K562 (cell line): ENCODE data around the gene TMEM63A. TPM values are rescaled to one million over a fixed set of nuclear protein-coding genes. Genes with fewer than 3 reads are reported as not detected.

ENCODE experiments used
- ATAC-seq: fragments of 200-7000 bp; cut with Tn5 transposase; 3 replicates; pipeline ENCODE4 v1.9.1; 2020; ENCODE audit warnings: moderate library complexity
- BruUV-seq: library from RNA; stranded (reverse); fragments of 400-500 nt; replicated peaks from 2 replicates; lab custom pipeline; 2021; lab: Mats Ljungman, UMichigan
- CTCF ChIA-PET: fragments of 300-600 bp; formaldehyde crosslinking; extraction: SDS; loops from one replicate; lab custom pipeline; 2021; ENCODE audit warnings: low intra/inter-chr PET ratio; lab: Yijun Ruan, JAX
- POLR2A ChIA-PET: fragments of 300-600, 350-650 bp; sonication (Branson Sonifier 250); formaldehyde crosslinking; extraction: SDS; loops from one replicate; lab custom pipeline; 2021; ENCODE audit warnings: antibody characterized with exemption, inconsistent platforms; lab: Yijun Ruan, JAX
- DNase-seq, 4 experiments: peaks; one replicate each; pipeline versions ENCODE4 v3.0.0 to v3.0.0-alpha.2; 2011 to 2018; ENCODE audit warnings: low spot score in 3 of 4, mixed read lengths in 3 of 4; ENCODE audit errors: extremely low read depth in 1 of 4
- FAIRE-seq: peaks from 2 replicates; lab custom pipeline; 2011; peaks lifted over from hg19 to GRCh38; lab: Jason Lieb, UNC
- H2AFZ ChIP-seq: 2 replicates; pipeline ENCODE4 v1.6.0; 2011; ENCODE audit warnings: low read depth, low read length, control low read depth, inconsistent platforms
- H3K27ac ChIP-seq: fragments of 200-600 bp; 3 replicates; pipeline ENCODE4 v1.8.0; 2011; ENCODE audit warnings: low read depth, mild to moderate bottlenecking, control low read depth, inconsistent platforms, low read length, moderate library complexity, mixed read lengths; ENCODE audit errors: extremely low read depth
- H3K27me3 ChIP-seq, 2 experiments: fragments of 300-600 bp in 1 of 2; 2 replicates in 1 of 2; 3 replicates in 1 of 2; pipeline versions ENCODE4 v1.6.0 to v1.8.0; 2011; ENCODE audit warnings: inconsistent platforms in 2 of 2, low read length in 2 of 2, mild to moderate bottlenecking in 1 of 2, mixed read lengths in 1 of 2, moderate library complexity in 1 of 2; ENCODE audit not compliant: control insufficient read depth in 2 of 2, insufficient read depth in 2 of 2
- H3K36me3 ChIP-seq: fragments of 300-600 bp; 3 replicates; pipeline ENCODE4 v1.8.0; 2011; ENCODE audit warnings: mild to moderate bottlenecking, low read length, inconsistent platforms; ENCODE audit not compliant: control insufficient read depth, insufficient read depth
- H3K4me1 ChIP-seq, 2 experiments: fragments of 200-600 bp in 1 of 2; replicated peaks in 1 of 2; 2 replicates in 1 of 2; 3 replicates in 1 of 2; pipeline versions ENCODE4 v1.5.1 to v1.8.0; 2011; ENCODE audit warnings: inconsistent platforms in 2 of 2, low read length in 2 of 2, mild to moderate bottlenecking in 1 of 2, mixed read lengths in 1 of 2, moderate library complexity in 1 of 2; ENCODE audit not compliant: control insufficient read depth in 2 of 2, insufficient read depth in 2 of 2
- H3K4me2 ChIP-seq: 2 replicates; pipeline ENCODE4 v1.6.1; 2011; ENCODE audit warnings: low read length, control low read depth, inconsistent platforms, mixed read lengths; ENCODE audit not compliant: insufficient read depth
- H3K4me3 ChIP-seq: fragments of 200-600 bp; sonication (generic), shearing (Covaris generic); 2 replicates; pipeline ENCODE4 v1.5.1; 2016; ENCODE audit warnings: control low read depth, inconsistent platforms
- H3K79me2 ChIP-seq: fragments of 200-600 bp; 3 replicates; pipeline ENCODE4 v1.8.0; 2011; ENCODE audit warnings: low read length, inconsistent platforms; ENCODE audit not compliant: control insufficient read depth, insufficient read depth
- H3K9ac ChIP-seq, 2 experiments: 2 replicates each; pipeline versions ENCODE4 v1.6.0 to v1.6.1; 2011; ENCODE audit warnings: low read depth in 2 of 2, low read length in 2 of 2, control low read depth in 1 of 2, inconsistent platforms in 1 of 2, mild to moderate bottlenecking in 1 of 2, mixed read lengths in 1 of 2; ENCODE audit not compliant: insufficient read depth in 1 of 2
- H3K9me1 ChIP-seq: one replicate; pipeline ENCODE4 v1.6.0; 2011; ENCODE audit warnings: inconsistent platforms, mild to moderate bottlenecking, low read length, moderate library complexity; ENCODE audit not compliant: control insufficient read depth, insufficient read depth
- H3K9me3 ChIP-seq: replicated peaks from 2 replicates; pipeline ENCODE4 v1.5.1; 2011; ENCODE audit warnings: low read depth, low read length, inconsistent platforms; ENCODE audit not compliant: control insufficient read depth, insufficient read depth
- H4K20me1 ChIP-seq: replicated peaks from 2 replicates; pipeline ENCODE4 v1.6.1; 2011; ENCODE audit warnings: low read length, inconsistent platforms, mixed read lengths; ENCODE audit not compliant: control insufficient read depth, insufficient read depth
- ATF3 ChIP-seq, 2 experiments: fragments of 450-650 bp in 1 of 2; sonication (generic) in 1 of 2; formaldehyde crosslinking in 1 of 2; IDR thresholded peaks in 1 of 2; conservative IDR thresholded peaks in 1 of 2; 2 replicates each; pipeline versions ENCODE4 v1.6.1 to v1.8.1; 2016 to 2023; ENCODE audit warnings: mild to moderate bottlenecking in 2 of 2, moderate library complexity in 2 of 2, inconsistent platforms in 1 of 2, missing genetic modification reagents in 1 of 2
- CTCFL ChIP-seq: IDR thresholded peaks from 2 replicates; pipeline ENCODE4 v1.6.1; 2011; ENCODE audit warnings: borderline replicate concordance, low read depth, mild to moderate bottlenecking, moderate library complexity, low read length; ENCODE audit not compliant: insufficient read depth, poor library complexity, severe bottlenecking
- JUND ChIP-seq, 2 experiments: IDR thresholded peaks; 2 replicates in 1 of 2; 3 replicates in 1 of 2; pipeline ENCODE4 v1.6.1; 2011; ENCODE audit warnings: borderline replicate concordance in 2 of 2, low read depth in 2 of 2, low read length in 2 of 2, improper control_type of control experiment in 1 of 2, missing biosample characterization in 1 of 2, missing genetic modification characterization in 1 of 2, missing genetic modification reagents in 1 of 2
- LARP7 ChIP-seq: fragments of 450-650 bp; IDR thresholded peaks from 2 replicates; pipeline ENCODE4 v1.6.1; 2016
- MEF2D ChIP-seq: conservative IDR thresholded peaks from 2 replicates; pipeline ENCODE4 v1.6.1; 2016; ENCODE audit warnings: low read depth, missing genetic modification characterization, missing compliant biosample characterization
- NFE2L1 ChIP-seq: fragments of 450-650 bp; IDR thresholded peaks from 2 replicates; pipeline ENCODE4 v1.6.1; 2016; ENCODE audit warnings: missing genetic modification characterization, low read depth, mild to moderate bottlenecking, missing compliant biosample characterization, moderate library complexity, borderline replicate concordance
- POLR3G ChIP-seq: IDR thresholded peaks from 2 replicates; pipeline ENCODE4 v1.6.1; 2011; ENCODE audit not compliant: insufficient read length, insufficient replicate concordance; ENCODE audit errors: extremely low read depth
- RAD21 ChIP-seq, 2 experiments: fragments of 250-450 bp in 1 of 2; fragments of 450-650 bp in 1 of 2; sonication (Bioruptor Pico) in 1 of 2; formaldehyde crosslinking in 1 of 2; IDR thresholded peaks in 1 of 2; conservative IDR thresholded peaks in 1 of 2; 2 replicates each; pipeline versions ENCODE4 v1.4.0 to v1.8.0; 2020 to 2022; ENCODE audit warnings: mild to moderate bottlenecking in 2 of 2, moderate library complexity in 1 of 2
- STAG1 ChIP-seq: sonication (generic); formaldehyde crosslinking; IDR thresholded peaks from 2 replicates; pipeline ENCODE4 v1.5.0; 2020; ENCODE audit warnings: missing genetic modification reagents, borderline replicate concordance
- ZNF592 ChIP-seq: fragments of 450-650 bp; IDR thresholded peaks from 2 replicates; pipeline ENCODE4 v1.6.1; 2017; ENCODE audit warnings: antibody characterized with exemption, mild to moderate bottlenecking
- WGBS: fragments of 100-300 bp; shearing (Covaris generic); methylation state at CpG from one replicate; pipeline ENCODE4 v1.1.6; 2016; ENCODE audit warnings: low coverage, mixed read lengths; ENCODE audit not compliant: insufficient coverage; ENCODE audit errors: missing lambda C conversion rate; 5-methylcytosine and 5-hydroxymethylcytosine counted together
- in situ Hi-C: fragments of 300-500 bp; cut with MboI; formaldehyde crosslinking; loops from 4 replicates; pipeline ENCODE4 v1.15.0; 2018; ENCODE audit warnings: inconsistent platforms, mixed read lengths
- intact Hi-C: fragments of 100-400 bp; cut with micrococcal nuclease; formaldehyde crosslinking; loops from 2 replicates; pipeline ENCODE4 v1.14.2; 2022
- polyA plus RNA-seq, 8 experiments: library from polyadenylated mRNA; depleted of rRNA in 4 of 8; stranded (reverse) in 5 of 8; unstranded in 3 of 8; fragments of >200 nt; fragmentation: Nextera tagmentation in 2 of 8; fragmentation: Illumina TruSeq in 1 of 8; extraction: Ambion mirVana in 2 of 8; extraction: Trizol in 1 of 8; gene quantifications; 2 replicates each; pipeline versions ENCODE4 v1.2.1 to v1.2.3, GENCODE V29; 2011 to 2014; ENCODE audit warnings: inconsistent platforms in 1 of 8, missing spikeins in 1 of 8
- total RNA-seq, 7 experiments: library from RNA; depleted of rRNA in 6 of 7; stranded (reverse); fragments of >200 nt in 6 of 7; fragmentation: Illumina TruSeq in 2 of 7; extraction: Trizol in 2 of 7; gene quantifications; 2 replicates each; pipeline versions ENCODE4 v1.2.1 to v1.2.3, GENCODE V29; 2011 to 2021; ENCODE audit warnings: low replicate concordance in 1 of 7

TMEM63A gene
- total and polyA plus RNA-seq, 9 of the 15 experiments (the other 6 are each of a cell fraction or from before 2014, with no cell fraction given), result 2.0 to 54.6 (median 17.5) TPM

- no peaks in the 10 kb centered on the region for H3K27me3 ChIP-seq
- peaks cover 0 to 13% of the 10 kb centered on the region in 2 experiments; a peak in 2 of 5 replicates for H3K4me1 ChIP-seq
- ChIA-PET POLR2A (interaction anchor here (0.6 to 0.9 kb wide), 2 partner anchors 11 to 440 kb away, joined by 3 read pairs; no protein-coding TSS in a partner anchor), CTCF (no interaction called here)
- in situ Hi-C loops (no loop called here), intact Hi-C loops (no loop called here)
- no peak overlapping the region for H3K4me2 ChIP-seq
- FAIRE-seq (no peak), DNase-seq (peak in 2 of 4 experiments; percentile 17 to 40), ATAC-seq (no peak)
- H3K9me3 ChIP-seq, result no peaks in the 10 kb centered on the region
- 0 out of 4 replicates have a peak overlapping the region, but pooled peaks of 1 of the 2 experiments have one; percentile 32 for H3K9ac ChIP-seq
- H2AFZ ChIP-seq, result no peak overlapping the region
- no peaks in the 10 kb centered on the region for H3K79me2 ChIP-seq
- no peak overlapping the region for H3K27ac ChIP-seq
- H4K20me1 ChIP-seq, result no peaks in the 10 kb centered on the region
- H3K9me1 ChIP-seq, result no peaks in the 10 kb centered on the region
- 90% methylated on average over 47 of the region's 53 CpGs for WGBS
- BruUV-seq, result no TSS peak
- no peak overlapping the region for H3K4me3 ChIP-seq
- peaks cover under 1% of the 10 kb centered on the region; the same call in 1 of the 3 replicates for H3K36me3 ChIP-seq
- TF ChIP-seq ATF3 (IDR thresholded peaks at IDR 0.05) (peak; percentile 33; the same call in 1 of the 2 replicates), ATF3 (CRISPR knock-in tag; conservative IDR thresholded peaks at IDR 0.05) (no peak), MEF2D (tag) (no peak), LARP7 (no peak), STAG1 (no peak), CTCFL (peak; percentile 10), RAD21 (CRISPR knock-in tag; conservative IDR thresholded peaks at IDR 0.05 in 1 of 2, IDR thresholded peaks at IDR 0.05 in 1 of 2) (peak in 1 of 2 experiments; percentile 19; a peak in 2 of 4 replicates), POLR3G (no peak), NFE2L1 (no peak), JUND (IDR thresholded peaks at IDR 0.05; ENCODE audit: borderline replicate concordance, low read depth, low read length) (no peak), JUND (tag; IDR thresholded peaks at IDR 0.05; ENCODE audit: borderline replicate concordance, low read depth, low read length) (no peak), ZNF592 (no peak)
Measured at GRCh38 chr1:225911191-225912130, 29.3 kb upstream of the TMEM63A start.
